ENCODE data around the gene PSTK.
A peak's percentile ranks its signal among the peaks of the same experiment; 100 is the strongest.

The PSTK gene

DNA sequence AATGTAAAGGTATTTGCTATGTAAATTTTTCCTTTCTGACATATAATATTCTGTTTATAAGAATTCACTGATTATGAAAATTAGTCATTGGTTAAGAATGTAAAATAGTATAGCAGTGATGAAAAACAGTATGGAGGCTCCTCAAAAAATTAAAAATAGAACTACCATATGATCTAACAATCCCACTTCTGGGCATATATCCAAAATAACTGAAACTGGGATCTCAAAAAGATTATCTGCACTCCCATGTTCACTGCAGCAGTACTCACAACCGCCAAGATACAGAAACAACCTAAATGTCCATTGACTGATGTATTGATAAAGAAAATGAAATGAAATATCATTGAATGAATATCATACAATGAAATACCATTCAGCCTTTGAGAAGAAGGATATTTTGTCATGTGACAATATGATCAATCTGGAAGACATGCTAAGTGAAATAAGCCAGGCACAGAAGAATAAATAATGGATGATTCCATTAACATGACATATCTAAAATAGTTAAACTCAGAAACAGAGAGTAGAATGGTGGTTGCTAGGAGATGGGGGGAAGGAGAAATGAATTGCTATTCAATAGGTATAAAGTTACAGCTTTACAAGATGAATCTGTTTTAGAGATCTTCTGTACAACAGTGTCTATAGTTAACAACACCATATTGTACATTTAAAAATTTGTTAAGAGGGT, 40.2 kb upstream of the PSTK start:
- Histone ChIP-seq H3K27ac (ENCODE audit: low read depth, low read length, poor library complexity, severe bottlenecking) (no peak overlapping the region), H3K36me3 (ENCODE audit: insufficient read depth, low read length) (peaks cover 50% of the 10 kb centered on the region), H3K9me3 (ENCODE audit: low read length) (no peaks in the 10 kb centered on the region), H3K9ac (ENCODE audit: low read length) (no peak overlapping the region), H4K20me1 (ENCODE audit: insufficient read depth, low read length) (no peaks in the 10 kb centered on the region), H3K27me3 (ENCODE audit: insufficient read depth, low read length) (no peaks in the 10 kb centered on the region), H2AFZ (ENCODE audit: low read length) (no peak overlapping the region), H3K79me2 (ENCODE audit: insufficient read depth, low read length) (no peaks in the 10 kb centered on the region), H3K4me2 (ENCODE audit: low read length) (no peak overlapping the region), H3F3A (ENCODE audit: insufficient read depth, low read length) (no peaks in the 10 kb centered on the region), H3K4me1 (ENCODE audit: insufficient read depth, low read length, severe bottlenecking) (no peaks in the 10 kb centered on the region), H3K4me3 (ENCODE audit: low read depth, low read length, poor library complexity, severe bottlenecking) (no peak overlapping the region), H3K9me2 (ENCODE audit: low read depth, low read length) (no peaks in the 10 kb centered on the region)
- no peak for TF ChIP-seq EZH2 (IDR thresholded peaks at IDR 0.05; ENCODE audit: borderline replicate concordance, low read length)
- TF ChIP-seq, protein P1, sequence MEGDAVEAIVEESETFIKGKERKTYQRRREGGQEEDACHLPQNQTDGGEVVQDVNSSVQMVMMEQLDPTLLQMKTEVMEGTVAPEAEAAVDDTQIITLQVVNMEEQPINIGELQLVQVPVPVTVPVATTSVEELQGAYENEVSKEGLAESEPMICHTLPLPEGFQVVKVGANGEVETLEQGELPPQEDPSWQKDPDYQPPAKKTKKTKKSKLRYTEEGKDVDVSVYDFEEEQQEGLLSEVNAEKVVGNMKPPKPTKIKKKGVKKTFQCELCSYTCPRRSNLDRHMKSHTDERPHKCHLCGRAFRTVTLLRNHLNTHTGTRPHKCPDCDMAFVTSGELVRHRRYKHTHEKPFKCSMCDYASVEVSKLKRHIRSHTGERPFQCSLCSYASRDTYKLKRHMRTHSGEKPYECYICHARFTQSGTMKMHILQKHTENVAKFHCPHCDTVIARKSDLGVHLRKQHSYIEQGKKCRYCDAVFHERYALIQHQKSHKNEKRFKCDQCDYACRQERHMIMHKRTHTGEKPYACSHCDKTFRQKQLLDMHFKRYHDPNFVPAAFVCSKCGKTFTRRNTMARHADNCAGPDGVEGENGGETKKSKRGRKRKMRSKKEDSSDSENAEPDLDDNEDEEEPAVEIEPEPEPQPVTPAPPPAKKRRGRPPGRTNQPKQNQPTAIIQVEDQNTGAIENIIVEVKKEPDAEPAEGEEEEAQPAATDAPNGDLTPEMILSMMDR (IDR thresholded peaks at IDR 0.05; ENCODE audit: low read length) = no peak

DNA sequence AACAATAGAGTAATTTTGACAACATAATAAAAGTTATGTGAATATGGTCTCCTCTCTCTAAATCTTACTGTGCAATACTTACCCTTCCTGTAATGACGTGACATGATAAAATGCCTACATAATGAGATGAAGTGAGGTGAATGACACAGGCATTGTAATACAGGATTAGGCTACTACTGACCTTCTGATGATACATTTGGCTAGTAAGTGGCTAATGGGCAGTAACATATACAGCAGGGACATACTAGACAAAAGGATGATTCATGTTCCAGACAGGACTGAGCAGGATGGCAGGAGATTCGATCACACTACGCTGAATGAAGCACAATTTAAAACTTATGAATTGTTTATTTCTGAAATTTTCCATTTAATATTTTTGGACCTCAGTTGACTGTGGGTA, 30.9 kb upstream of the PSTK start:
- peaks cover 36% of the 10 kb centered on the region for H3K36me3 ChIP-seq (ENCODE audit: insufficient read depth, low read length)
- H3K27me3 ChIP-seq (ENCODE audit: insufficient read depth, low read length) = no peaks in the 10 kb centered on the region
- H2AFZ ChIP-seq (ENCODE audit: low read length) = no peak overlapping the region
- H3K27ac ChIP-seq (ENCODE audit: low read depth, low read length, poor library complexity, severe bottlenecking) = no peak overlapping the region
- no peaks in the 10 kb centered on the region for H3K9me2 ChIP-seq (ENCODE audit: low read depth, low read length)
- H3K9ac ChIP-seq (ENCODE audit: low read length) = no peak overlapping the region
- no peak for TF ChIP-seq EZH2 (IDR thresholded peaks at IDR 0.05; ENCODE audit: borderline replicate concordance, low read length)
- TF ChIP-seq, protein P1 (IDR thresholded peaks at IDR 0.05; ENCODE audit: low read length) = no peak
- peaks cover 17% of the 10 kb centered on the region for H3K4me1 ChIP-seq (ENCODE audit: insufficient read depth, low read length, severe bottlenecking)
- no peaks in the 10 kb centered on the region for H3K79me2 ChIP-seq (ENCODE audit: insufficient read depth, low read length)
- H3K4me3 ChIP-seq (ENCODE audit: low read depth, low read length, poor library complexity, severe bottlenecking) = no peak overlapping the region
- no peaks in the 10 kb centered on the region for H3K9me3 ChIP-seq (ENCODE audit: low read length)
- no peaks in the 10 kb centered on the region for H3F3A ChIP-seq (ENCODE audit: insufficient read depth, low read length)
- no peaks in the 10 kb centered on the region for H4K20me1 ChIP-seq (ENCODE audit: insufficient read depth, low read length)
- no peak overlapping the region for H3K4me2 ChIP-seq (ENCODE audit: low read length)

DNA sequence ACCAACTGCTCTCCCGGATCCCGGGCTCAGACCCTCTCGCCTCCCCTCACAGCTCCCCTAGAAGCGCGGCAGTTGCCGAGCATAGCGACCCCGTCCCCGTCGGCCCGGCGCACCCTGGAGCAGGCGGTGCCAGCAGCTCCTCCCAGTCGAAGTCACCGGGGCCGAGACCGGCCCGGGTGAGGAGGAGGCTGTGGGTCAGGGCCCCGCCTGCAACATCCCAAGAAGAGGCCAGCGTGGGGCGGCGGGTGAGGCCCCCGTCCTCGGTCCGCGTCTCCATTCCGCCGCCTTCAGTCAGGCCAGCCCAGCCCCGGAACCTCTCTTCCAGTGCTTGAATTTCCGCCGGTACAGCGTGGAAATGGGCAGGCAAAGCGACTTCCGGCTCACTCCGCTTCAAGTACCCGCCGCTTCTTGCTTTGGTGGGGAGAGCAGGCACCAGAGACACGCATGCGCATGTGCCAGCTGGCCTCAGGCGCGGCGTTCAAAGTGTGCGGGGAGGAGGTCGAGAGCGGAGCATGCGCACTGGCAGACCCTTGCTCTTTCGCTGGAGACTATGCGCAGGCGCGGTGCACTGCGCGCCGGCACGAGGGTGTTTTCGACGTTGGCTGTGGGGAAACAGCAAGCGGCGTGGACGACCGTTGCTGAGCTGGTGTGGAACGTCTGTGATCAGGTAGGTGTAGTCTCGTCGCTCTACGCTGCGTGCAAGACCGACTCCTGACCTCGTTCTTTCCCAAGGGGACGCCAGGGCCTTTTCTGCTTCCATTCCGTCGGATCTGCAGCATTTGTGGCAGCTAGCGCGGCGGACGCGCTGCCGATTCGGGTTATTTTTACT, 26.1 kb upstream of the PSTK start, which contains the start of gene C10orf88:
Gene C10orf88, minus strand, starts transcription at position 326 of the 829 bp plus-strand sequence. Its CDS starts 49 bp downstream, at position 277.
- no peaks in the 10 kb centered on the region for H3K27me3 ChIP-seq (ENCODE audit: insufficient read depth, low read length)
- H3K9me2 ChIP-seq (ENCODE audit: low read depth, low read length) = no peaks in the 10 kb centered on the region
- no peaks in the 10 kb centered on the region for H3K79me2 ChIP-seq (ENCODE audit: insufficient read depth, low read length)
- H3K27ac ChIP-seq (ENCODE audit: low read depth, low read length, poor library complexity, severe bottlenecking) = no peak within 1 kb of the TSS
- no peaks in the 10 kb centered on the region for H4K20me1 ChIP-seq (ENCODE audit: insufficient read depth, low read length)
- no peaks in the 10 kb centered on the region for H3F3A ChIP-seq (ENCODE audit: insufficient read depth, low read length)
- H3K4me3 ChIP-seq (ENCODE audit: low read depth, low read length, poor library complexity, severe bottlenecking) = peak within 1 kb of the TSS; percentile 76
- TF ChIP-seq, protein P1 (IDR thresholded peaks at IDR 0.05; ENCODE audit: low read length) = no peak
- no peak for TF ChIP-seq EZH2 (IDR thresholded peaks at IDR 0.05; ENCODE audit: borderline replicate concordance, low read length)
- H3K36me3 ChIP-seq (ENCODE audit: insufficient read depth, low read length) = peaks cover 8% of the 10 kb centered on the region; the same call in 1 of the 2 replicates
- H3K4me2 ChIP-seq (ENCODE audit: low read length) = peak within 1 kb of the TSS; percentile 90
- H3K9ac ChIP-seq (ENCODE audit: low read length) = peak within 1 kb of the TSS; percentile 80
- H3K9me3 ChIP-seq (ENCODE audit: low read length) = no peaks in the 10 kb centered on the region
- peaks cover 20% of the 10 kb centered on the region for H3K4me1 ChIP-seq (ENCODE audit: insufficient read depth, low read length, severe bottlenecking)
- no peak within 1 kb of the TSS for H2AFZ ChIP-seq (ENCODE audit: low read length)

Measured in OCI-LY1 (cell line).